Measurements from ENCODE around the gene SPG7. TPM values are rescaled to one million over a fixed set of nuclear protein-coding genes. Genes with fewer than 3 reads are reported as not detected.
A peak's percentile ranks its signal among the peaks of the same experiment; 100 is the strongest.
"Not testable (repeated sequence)": the region's sequence is repeated elsewhere in the genome, so short reads cannot be mapped to it uniquely, and the experiment has no call there.

SPG7 gene
- total RNA-seq, result 123 TPM

- DNase-seq, result peak; percentile 95
These were observed at the start of gene SPG7 for GRCh38 chr16:89507834-89508590. TSS of gene SPG7 (plus strand) at chr16:89508403. CDS start at chr16:89508418, 15 bp downstream.

DNA sequence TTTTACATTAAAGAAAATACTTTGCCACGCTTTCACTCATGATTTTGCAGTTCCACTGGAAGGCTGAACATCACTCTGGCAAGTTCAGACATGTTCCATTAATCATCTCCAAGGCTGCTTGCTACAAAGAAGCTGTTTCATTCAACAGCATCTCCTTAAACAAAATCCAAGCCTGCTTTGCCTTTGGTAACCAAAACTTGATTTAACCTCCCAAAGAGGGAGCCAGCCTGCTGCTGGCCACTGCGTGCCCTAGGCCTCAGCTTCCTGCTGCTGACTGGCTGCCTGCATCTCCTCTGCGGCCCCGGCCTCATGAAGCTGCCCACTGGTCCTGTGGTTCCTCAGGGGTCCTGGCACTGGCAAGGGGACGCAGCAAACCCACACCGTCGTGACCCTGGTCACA, 49.7 kb upstream of the SPG7 start:
- peak; percentile 60 for DNase-seq

- DNase-seq, result peak; percentile 76
These were observed 49.2 kb upstream of the SPG7 start for GRCh38 chr16:89458967-89459366.

GRCh38 chr16:89460556-89460955, 47.6 kb upstream of the SPG7 start:
- DNase-seq, result no peak

DNA sequence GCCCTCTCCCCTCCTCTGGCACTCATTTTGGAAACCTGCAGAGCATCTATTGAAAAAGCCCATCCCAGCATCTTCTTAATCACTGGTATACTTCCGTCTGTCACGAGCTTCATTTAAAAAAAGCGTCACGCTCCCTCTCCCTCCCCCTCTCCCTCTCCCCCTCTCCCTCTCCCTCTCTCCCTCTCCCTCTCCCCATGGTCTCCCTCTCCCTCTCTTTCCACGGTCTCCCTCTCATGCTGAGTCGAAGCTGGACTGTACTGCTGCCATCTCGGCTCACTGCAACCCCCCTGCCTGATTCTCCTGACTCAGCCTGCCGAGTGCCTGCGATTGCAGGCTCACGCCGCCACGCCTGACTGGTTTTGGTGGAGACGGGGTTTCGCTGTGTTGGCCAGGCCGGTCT, 46.3 kb upstream of the SPG7 start:
- DNase-seq, result not testable (repeated sequence)

- DNase-seq, result not testable (repeated sequence)
These were observed 45.6 kb upstream of the SPG7 start for GRCh38 chr16:89462639-89463038.

- DNase-seq, result not testable (repeated sequence)
These were observed 44.9 kb upstream of the SPG7 start for GRCh38 chr16:89463312-89463711.

- no peak for DNase-seq
These were observed 41.3 kb upstream of the SPG7 start for GRCh38 chr16:89466920-89467319.

DNA sequence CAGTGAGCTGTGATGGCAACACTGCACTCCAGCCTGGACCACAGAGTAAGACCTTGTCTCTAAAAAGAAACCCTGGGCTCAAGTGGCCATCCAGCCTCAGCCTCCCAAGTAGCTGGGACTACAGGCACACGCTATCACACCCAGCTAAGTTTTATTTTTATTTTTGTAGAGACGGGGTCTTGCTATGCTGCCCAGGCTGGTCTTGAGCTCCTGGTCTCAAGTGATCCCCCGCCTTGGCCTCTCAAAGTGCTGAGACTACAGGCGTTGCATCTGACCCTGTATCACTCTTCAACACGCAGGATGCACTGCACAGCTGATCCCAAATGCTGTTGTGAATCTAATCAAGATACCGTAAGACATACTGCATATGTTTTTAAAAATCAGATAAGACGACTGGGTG, 40.8 kb upstream of the SPG7 start:
- DNase-seq, result no peak

DNA sequence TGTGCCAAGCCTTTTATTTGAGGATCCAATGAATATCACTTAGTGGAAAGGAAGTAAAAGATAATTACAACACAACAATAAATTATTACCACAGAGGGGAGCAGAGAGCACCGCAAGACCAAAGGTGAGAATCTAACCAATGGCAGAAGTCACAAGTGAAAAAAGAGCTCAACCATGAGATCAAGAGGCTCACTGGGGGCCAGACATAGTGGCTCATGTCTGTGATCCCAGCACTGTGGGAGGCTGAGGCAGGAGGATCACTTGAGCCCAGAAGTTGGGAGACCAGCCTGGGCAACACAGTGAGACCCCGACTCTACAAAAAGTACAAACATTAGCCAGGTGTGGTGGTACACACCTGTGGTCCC, 35.5 kb upstream of the SPG7 start:
- DNase-seq, result no peak

- DNase-seq, result no peak
These were observed 35.0 kb upstream of the SPG7 start for GRCh38 chr16:89473136-89473712.

GRCh38 chr16:89473791-89474414, 34.3 kb upstream of the SPG7 start:
- DNase-seq, result no peak

GRCh38 chr16:89475144-89475543, 33.1 kb upstream of the SPG7 start:
- DNase-seq, result no peak

GRCh38 chr16:89476379-89476778, 31.8 kb upstream of the SPG7 start:
- DNase-seq, result no peak

DNA sequence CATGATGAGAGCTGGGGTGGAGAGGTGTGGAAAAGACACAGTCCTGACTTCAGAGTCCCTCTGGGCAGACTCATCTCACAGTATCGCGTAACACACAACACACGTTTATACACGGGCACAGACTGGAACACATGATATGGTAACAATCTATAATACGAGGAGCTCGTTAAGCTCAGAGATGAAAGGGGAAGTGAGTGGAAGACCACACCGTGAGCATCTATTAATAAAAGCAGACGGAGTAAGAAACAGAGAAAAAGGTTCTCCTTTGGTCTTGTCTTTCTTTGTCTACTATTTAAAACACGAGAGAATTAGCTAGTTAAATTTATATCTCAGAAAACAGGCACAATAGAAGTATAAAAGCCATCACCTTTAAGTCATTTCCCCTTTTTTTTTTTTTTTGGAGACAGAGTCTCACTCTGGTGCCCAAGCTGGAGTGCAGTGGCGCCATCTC, 31.4 kb upstream of the SPG7 start:
- DNase-seq, result no peak

DNA sequence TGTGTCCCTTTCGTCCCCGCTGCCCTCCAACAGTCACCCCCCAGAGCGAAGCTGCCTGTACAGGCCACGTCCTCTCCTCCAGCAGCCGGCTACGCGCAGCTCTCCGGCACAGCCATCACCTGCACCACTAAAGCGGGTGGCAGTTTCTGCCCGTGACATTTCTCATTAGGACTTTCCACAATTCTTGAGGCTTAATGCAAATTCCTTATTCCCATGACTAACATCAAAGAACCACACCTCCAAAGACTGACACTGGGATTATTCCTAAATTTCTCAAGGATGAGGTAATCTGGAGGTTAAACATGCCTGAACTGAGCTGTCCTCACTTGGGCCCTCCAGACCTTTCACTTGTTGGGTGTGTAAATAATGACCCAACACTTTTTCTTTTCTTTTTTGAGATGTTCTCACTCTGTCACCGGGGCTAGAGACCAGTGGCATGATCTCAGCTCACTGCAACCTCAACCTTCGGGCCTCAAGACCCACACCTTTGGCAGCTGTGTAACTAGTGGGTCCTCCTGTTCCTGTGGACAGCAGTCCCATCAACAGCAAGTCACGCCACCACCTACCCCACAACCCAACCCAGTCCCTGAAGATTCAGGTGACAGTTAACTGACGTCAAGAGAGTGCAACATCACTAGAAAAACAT, 29.5 kb upstream of the SPG7 start:
- DNase-seq, result no peak

- DNase-seq, result no peak
These were observed 26.7 kb upstream of the SPG7 start for GRCh38 chr16:89481356-89481955.

- DNase-seq, result no peak
These were observed 25.9 kb upstream of the SPG7 start for GRCh38 chr16:89482150-89482816.

DNA sequence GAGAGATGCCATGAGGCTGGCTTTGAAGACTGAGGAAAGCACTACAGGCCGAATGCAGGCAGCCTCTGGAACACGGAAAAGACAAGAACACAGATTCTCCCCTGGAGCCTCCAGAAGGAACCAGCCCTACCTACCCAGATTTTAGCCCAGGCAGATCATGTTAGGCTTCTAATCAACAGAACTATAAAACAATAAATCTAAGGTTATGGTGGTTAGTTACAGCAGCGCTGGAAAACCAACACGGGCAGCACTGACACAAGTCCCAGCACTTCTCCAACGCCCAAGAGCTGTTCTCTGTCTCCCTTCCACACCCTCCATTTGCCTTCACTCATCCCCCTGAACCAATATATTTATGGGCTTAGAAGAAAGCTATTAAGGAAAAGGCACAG, 25.4 kb upstream of the SPG7 start:
- no peak for DNase-seq

- DNase-seq, result no peak
These were observed 24.1 kb upstream of the SPG7 start for GRCh38 chr16:89484041-89484501.

GRCh38 chr16:89484923-89485679, 23.1 kb upstream of the SPG7 start:
- DNase-seq, result no peak
